GM12865 (cell line): ENCODE data around the gene MYOF.
"Not testable (repeated sequence)": the region's sequence is repeated elsewhere in the genome, so short reads cannot be mapped to it uniquely, and the experiment has no call there.

Experiments
- DNase-seq: peaks from one replicate; pipeline ENCODE4 v3.0.0; 2010; ENCODE audit warnings: low read depth
- H3K4me3 ChIP-seq: 2 replicates; pipeline ENCODE4 v1.5.1; 2011; ENCODE audit warnings: mild to moderate bottlenecking, low read depth, low read length, control low read depth
- TF ChIP-seq, protein P1 (sequence below): IDR thresholded peaks from 2 replicates; pipeline ENCODE4 v1.5.1; 2011; ENCODE audit warnings: low read length, control low read depth, low read depth, inconsistent platforms; ENCODE audit not compliant: insufficient read depth; ENCODE audit errors: missing control alignments

Gene MYOF

DNA sequence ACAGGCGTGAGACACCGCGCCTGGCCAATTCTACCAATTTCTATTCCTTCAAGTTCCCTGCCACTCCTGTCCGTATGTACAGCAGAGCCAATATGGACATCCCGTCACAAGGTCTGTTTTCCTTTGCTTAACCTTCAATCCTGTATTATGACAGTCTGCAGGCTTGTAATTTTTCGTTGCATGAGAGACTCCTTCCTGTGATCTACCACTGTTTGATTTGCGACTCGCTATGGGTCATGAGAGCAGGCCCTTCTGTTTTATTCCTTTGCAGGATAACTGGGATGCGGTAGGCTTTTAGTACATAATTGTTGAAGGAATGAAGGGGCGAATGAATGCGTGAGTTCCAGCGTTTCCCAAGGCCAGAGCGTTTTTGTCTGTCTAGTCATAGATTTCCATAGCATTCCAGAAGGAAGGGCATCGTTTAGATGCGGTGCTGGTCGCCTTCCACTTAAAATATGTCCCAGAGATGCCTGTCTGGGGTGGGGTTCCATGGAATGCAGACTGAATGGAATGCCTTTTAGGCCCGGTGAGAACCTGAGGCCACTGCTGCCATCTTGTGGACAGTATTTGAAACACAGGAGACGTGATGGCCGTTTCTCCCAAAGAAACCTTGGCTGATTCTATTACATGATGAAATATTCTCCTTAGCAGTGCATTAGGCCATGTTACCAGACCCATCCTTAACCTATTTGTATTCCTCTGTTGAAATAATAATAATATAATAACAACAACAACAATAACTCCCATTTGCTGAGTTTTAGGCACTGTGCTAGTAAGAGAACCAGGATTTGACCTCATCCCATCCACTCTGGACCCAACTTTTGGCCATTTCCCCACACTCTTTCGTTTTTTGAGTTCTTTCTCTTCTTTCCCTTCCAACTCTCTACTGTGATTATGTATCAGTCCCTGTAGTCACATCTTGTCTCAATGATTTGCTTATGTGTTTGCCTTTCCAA, 193.2 kb downstream of the MYOF start:
- TF ChIP-seq, protein P1, sequence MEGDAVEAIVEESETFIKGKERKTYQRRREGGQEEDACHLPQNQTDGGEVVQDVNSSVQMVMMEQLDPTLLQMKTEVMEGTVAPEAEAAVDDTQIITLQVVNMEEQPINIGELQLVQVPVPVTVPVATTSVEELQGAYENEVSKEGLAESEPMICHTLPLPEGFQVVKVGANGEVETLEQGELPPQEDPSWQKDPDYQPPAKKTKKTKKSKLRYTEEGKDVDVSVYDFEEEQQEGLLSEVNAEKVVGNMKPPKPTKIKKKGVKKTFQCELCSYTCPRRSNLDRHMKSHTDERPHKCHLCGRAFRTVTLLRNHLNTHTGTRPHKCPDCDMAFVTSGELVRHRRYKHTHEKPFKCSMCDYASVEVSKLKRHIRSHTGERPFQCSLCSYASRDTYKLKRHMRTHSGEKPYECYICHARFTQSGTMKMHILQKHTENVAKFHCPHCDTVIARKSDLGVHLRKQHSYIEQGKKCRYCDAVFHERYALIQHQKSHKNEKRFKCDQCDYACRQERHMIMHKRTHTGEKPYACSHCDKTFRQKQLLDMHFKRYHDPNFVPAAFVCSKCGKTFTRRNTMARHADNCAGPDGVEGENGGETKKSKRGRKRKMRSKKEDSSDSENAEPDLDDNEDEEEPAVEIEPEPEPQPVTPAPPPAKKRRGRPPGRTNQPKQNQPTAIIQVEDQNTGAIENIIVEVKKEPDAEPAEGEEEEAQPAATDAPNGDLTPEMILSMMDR = peak; percentile 77
- no peak overlapping the region for H3K4me3 ChIP-seq
- peak; percentile 61 for DNase-seq

DNA sequence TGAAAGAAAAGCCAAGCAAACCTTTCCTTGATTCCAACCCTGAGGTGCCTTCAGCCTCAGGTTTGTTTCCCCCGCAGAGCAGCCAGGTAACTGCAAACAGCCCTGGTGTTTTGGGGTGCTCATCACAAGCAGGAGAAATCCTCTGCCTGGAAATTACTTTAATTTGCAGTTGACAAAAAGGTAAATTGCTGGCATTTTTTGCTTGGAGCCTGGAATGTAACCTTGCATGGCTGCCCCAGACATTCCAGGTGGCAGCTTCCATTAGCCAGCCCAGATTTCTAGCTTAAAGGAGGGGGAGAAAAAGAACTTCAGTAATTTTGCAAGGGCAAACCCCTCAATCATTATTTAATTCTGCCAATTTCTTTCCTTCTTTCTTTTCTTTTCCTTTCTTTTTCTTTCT, 194.4 kb downstream of the MYOF start:
- H3K4me3 ChIP-seq = no peak overlapping the region
- DNase-seq = no peak
- TF ChIP-seq, protein P1 = no peak

DNA sequence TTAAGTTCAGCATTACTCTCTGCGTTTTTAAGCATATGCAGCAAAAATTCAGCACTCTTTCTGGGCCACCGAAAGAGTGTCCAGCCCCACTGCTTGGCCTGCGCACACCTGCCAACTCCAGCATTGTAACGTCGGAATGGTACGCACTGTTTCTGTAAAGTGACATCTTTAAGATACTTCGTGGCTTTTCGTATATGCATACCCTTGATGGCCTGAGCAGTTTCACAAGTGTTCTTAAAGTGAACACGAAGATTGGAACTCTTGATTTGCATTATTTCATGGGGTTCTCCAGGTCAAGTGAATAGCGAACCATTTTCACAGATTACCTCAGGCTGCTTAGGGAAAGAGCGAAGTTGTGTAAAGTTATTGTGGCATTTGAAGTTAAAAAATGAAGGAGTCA, 197.9 kb downstream of the MYOF start:
- not testable (repeated sequence) for H3K4me3 ChIP-seq, DNase-seq

DNA sequence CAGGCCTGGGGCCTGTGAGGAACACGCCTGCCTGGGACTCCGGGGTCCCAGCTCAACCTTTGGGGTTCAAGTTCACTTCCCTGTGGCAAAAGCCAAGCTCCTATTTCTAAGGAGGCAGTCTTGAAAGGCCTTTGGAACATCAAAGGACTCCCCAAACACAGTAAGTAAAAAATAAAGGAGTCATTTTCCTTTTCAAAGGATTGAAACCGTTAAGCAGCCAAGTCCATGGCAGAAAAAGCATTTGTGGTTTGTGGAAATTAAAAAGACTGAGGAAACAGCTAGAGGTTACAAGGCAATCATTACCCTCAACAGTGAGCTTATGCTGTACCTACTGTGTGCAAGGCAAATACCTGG, 200.8 kb downstream of the MYOF start:
- TF ChIP-seq, protein P1 = no peak
- H3K4me3 ChIP-seq = no peak overlapping the region
- DNase-seq = no peak

DNA sequence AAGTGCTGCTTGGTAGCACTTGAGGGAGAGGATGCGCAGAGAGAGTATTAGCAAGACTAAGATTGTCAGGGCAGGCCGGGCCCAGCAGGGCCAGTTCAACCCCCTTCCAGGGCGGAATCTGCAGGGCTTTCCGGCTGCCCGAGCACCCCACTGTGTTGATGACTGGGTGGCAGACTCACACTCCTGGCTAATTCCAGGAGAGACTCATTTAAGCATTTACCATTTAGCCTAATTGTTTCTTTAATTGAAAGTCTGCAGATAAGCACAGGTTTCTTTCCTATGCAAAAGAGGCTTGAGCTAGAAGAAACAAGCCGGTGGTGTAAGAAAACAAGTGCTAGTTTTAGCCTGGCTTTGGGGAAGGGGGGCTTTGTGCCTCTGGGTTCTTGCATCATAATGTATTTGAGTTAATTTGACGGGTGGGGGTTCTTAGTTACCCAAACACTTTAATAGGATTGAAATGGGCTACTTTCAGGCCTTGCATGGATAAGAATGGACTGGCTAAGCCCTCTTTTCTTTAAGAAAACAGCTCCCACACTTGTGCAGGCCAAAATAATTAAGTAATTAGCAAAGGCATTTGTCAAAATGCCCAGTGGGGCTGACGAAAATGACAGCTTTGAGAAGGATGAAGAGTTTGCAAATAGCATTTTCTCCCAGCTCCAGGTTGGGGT, 201.3 kb downstream of the MYOF start:
- no peak for DNase-seq
- H3K4me3 ChIP-seq = no peak overlapping the region
- TF ChIP-seq, protein P1 = no peak

DNA sequence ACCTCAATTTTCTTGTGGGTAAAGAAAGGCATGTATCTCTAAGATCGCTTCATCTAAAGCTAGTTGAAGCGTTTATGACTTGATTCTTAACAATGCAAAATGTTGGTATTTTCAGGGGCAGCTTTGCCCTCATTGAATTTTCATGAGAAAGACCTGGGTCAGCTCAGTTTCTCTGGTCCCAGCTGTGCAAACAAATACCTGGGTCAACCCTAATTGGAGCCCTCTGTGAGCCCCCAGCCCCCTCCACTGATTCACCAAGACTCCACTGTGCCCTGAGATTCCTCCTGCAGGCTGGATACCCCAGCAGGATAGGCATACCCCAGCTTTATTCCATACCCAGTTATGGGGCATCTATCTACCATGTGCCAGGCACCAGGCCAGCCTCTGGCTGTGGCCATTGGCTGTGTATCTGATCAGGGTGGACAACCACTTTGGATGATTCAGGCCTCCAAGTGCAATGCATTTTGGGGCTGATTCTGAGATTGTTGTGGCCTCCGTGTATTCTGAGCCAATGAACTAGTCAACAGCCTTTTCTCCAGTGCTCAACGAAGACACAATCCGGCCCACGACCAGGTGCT, 201.9 kb downstream of the MYOF start:
- no peak for DNase-seq
- TF ChIP-seq, protein P1 = no peak
- no peak overlapping the region for H3K4me3 ChIP-seq

DNA sequence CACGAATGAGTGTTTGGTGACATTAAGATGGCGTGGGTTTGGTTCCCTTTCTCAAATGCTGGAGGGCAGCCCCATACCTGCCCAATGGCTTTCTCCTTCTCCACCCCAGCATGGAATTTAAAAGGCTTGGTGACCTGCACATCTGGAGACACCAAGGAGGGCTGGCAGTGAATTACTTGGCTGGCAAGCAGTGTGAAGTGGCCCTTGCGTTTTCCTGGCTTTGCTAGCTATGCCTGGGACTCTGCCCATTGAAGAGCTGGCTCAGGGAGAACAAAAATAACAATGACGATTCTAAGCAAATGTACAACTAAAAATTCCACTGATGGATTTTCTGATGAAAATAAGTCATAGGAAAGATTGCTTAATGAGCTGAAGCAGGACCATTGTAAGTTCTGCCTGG, 204.8 kb downstream of the MYOF start:
- TF ChIP-seq, protein P1 = no peak

More for the DNA sequence above, 204.8 kb downstream of the MYOF start:
- H3K4me3 ChIP-seq = no peak overlapping the region
- no peak for DNase-seq
